OCI-LY7 (cell line): ENCODE data around the gene PRDM1. TPM values are rescaled to one million over a fixed set of nuclear protein-coding genes. Genes with fewer than 3 reads are reported as not detected.

ENCODE experiments used
- BruUV-seq: library from RNA; stranded (reverse); fragments of 400-500 nt; replicated peaks from 2 replicates; lab custom pipeline; 2021; lab: Mats Ljungman, UMichigan
- CTCF ChIA-PET: fragments of 300-600 bp; sonication (Branson Sonifier 250); formaldehyde crosslinking; loops from one replicate; lab custom pipeline; 2022; ENCODE audit warnings: antibody characterized with exemption; ENCODE audit not compliant: unreplicated experiment; lab: Charles Lee
- POLR2A ChIA-PET: fragments of 300-600 bp; sonication (Branson Sonifier 250); formaldehyde crosslinking; loops from one replicate; lab custom pipeline; 2022; ENCODE audit warnings: antibody characterized with exemption; lab: Charles Lee
- DNase-seq: peaks from one replicate; pipeline ENCODE4 v3.0.0-alpha.2; 2015; ENCODE audit warnings: low spot score
- H2AFZ ChIP-seq: fragments of 200-600 bp; sonication (generic), shearing (Covaris generic); 2 replicates; pipeline ENCODE4 v1.6.1; 2014; ENCODE audit warnings: mild to moderate bottlenecking, antibody characterized with exemption, low read length, moderate library complexity
- H3K27ac ChIP-seq: fragments of 200-600 bp; sonication (generic); 2 replicates; pipeline ENCODE4 v1.5.1; 2014; ENCODE audit warnings: mixed run types, low read depth, mild to moderate bottlenecking, moderate library complexity, low read length, inconsistent platforms; ENCODE audit not compliant: poor library complexity, severe bottlenecking
- H3K36me3 ChIP-seq: fragments of 200-600 bp; sonication (generic); 2 replicates; pipeline ENCODE4 v1.6.1; 2014; ENCODE audit warnings: mild to moderate bottlenecking, antibody characterized with exemption, low read length, moderate library complexity, mixed read lengths; ENCODE audit not compliant: insufficient read depth
- H3K4me1 ChIP-seq: fragments of 200-600 bp; sonication (generic); 2 replicates; pipeline ENCODE4 v1.5.1; 2014; ENCODE audit warnings: mild to moderate bottlenecking, low read length; ENCODE audit not compliant: insufficient read depth, poor library complexity, severe bottlenecking
- H3K4me2 ChIP-seq: fragments of 200-600 bp; sonication (generic); 2 replicates; pipeline ENCODE4 v1.6.1; 2014; ENCODE audit warnings: mild to moderate bottlenecking, low read length
- H3K4me3 ChIP-seq: fragments of 200-600 bp; sonication (generic); 2 replicates; pipeline ENCODE4 v1.5.1; 2014; ENCODE audit warnings: mild to moderate bottlenecking, low read depth, low read length; ENCODE audit not compliant: poor library complexity, severe bottlenecking
- H3K79me2 ChIP-seq: fragments of 200-600 bp; sonication (generic); 2 replicates; pipeline ENCODE4 v1.6.1; 2016; ENCODE audit warnings: low read depth, mild to moderate bottlenecking, low read length, moderate library complexity, mixed read lengths; ENCODE audit not compliant: insufficient read depth
- H3K9me2 ChIP-seq: fragments of 200-600 bp; sonication (generic); 2 replicates; pipeline ENCODE4 v1.6.1; 2016; ENCODE audit warnings: mild to moderate bottlenecking, low read length, mixed read lengths; ENCODE audit not compliant: insufficient read depth
- H3K9me3 ChIP-seq: fragments of 200-600 bp; sonication (generic); 2 replicates; pipeline ENCODE4 v1.6.1; 2014; ENCODE audit warnings: mild to moderate bottlenecking, mixed run types, low read length, mixed read lengths
- H4K20me1 ChIP-seq: fragments of 200-600 bp; sonication (generic); 2 replicates; pipeline ENCODE4 v1.6.1; 2014; ENCODE audit warnings: mild to moderate bottlenecking, antibody characterized with exemption, low read length, moderate library complexity, mixed read lengths; ENCODE audit not compliant: insufficient read depth
- EZH2phosphoT487 ChIP-seq: fragments of 200-600 bp; sonication (generic); IDR thresholded peaks from 2 replicates; pipeline ENCODE4 v1.6.1; 2018; ENCODE audit warnings: low read depth, borderline replicate concordance, mild to moderate bottlenecking, mixed run types, antibody characterized with exemption, low read length, moderate library complexity, mixed read lengths
- intact Hi-C: fragments of 100-400 bp; cut with micrococcal nuclease; formaldehyde crosslinking; loops from one replicate; pipeline ENCODE4 v1.10.0; 2022; ENCODE audit not compliant: unreplicated experiment
- total RNA-seq, 2 experiments: library from RNA; depleted of rRNA in 1 of 2; stranded (reverse); fragments of >200 nt in 1 of 2; shearing (Covaris generic) in 1 of 2; gene quantifications; 2 replicates each; pipeline ENCODE4 v1.2.3, GENCODE V29; 2014 to 2022
- TF ChIP-seq, protein P1 (sequence below): fragments of 200-600 bp; sonication (generic); conservative IDR thresholded peaks from 2 replicates; pipeline ENCODE4 v1.5.1; 2014; ENCODE audit warnings: mild to moderate bottlenecking, antibody characterized with exemption, low read length, moderate library complexity, mixed read lengths

Gene PRDM1
- total RNA-seq, 2 experiments from 2014 or later: 1.5 to 3.3 TPM

DNA sequence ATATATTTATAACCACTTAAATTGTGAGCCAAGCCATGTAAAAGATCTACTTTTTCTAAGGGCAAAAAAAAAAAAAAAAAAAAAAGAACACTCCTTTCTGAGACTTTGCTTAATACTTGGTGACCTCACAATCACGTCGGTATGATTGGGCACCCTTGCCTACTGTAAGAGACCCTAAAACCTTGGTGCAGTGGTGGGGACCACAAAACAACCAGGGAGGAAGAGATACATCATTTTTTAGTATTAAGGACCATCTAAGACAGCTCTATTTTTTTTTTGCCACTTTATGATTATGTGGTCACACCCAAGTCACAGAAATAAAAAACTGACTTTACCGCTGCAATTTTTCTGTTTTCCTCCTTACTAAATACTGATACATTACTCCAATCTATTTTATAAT, 22.9 kb downstream of the PRDM1 start:
- Histone ChIP-seq H3K27ac (no peak overlapping the region), H3K9me3 (no peaks in the 10 kb centered on the region), H4K20me1 (no peaks in the 10 kb centered on the region), H3K4me1 (no peaks in the 10 kb centered on the region), H2AFZ (no peak overlapping the region), H3K36me3 (no peaks in the 10 kb centered on the region), H3K9me2 (no peaks in the 10 kb centered on the region), H3K4me2 (no peak overlapping the region), H3K79me2 (no peaks in the 10 kb centered on the region), H3K4me3 (no peak overlapping the region)
- POLR2A ChIA-PET: interaction anchor here (0.7 kb wide), 1 partner anchor 11 kb away, joined by 4 read pairs; no protein-coding TSS in a partner anchor
- DNase-seq: no peak
- intact Hi-C loops: no loop called here
- CTCF ChIA-PET: no interaction called here
- no peak for TF ChIP-seq EZH2phosphoT487
- TF ChIP-seq, protein P1, sequence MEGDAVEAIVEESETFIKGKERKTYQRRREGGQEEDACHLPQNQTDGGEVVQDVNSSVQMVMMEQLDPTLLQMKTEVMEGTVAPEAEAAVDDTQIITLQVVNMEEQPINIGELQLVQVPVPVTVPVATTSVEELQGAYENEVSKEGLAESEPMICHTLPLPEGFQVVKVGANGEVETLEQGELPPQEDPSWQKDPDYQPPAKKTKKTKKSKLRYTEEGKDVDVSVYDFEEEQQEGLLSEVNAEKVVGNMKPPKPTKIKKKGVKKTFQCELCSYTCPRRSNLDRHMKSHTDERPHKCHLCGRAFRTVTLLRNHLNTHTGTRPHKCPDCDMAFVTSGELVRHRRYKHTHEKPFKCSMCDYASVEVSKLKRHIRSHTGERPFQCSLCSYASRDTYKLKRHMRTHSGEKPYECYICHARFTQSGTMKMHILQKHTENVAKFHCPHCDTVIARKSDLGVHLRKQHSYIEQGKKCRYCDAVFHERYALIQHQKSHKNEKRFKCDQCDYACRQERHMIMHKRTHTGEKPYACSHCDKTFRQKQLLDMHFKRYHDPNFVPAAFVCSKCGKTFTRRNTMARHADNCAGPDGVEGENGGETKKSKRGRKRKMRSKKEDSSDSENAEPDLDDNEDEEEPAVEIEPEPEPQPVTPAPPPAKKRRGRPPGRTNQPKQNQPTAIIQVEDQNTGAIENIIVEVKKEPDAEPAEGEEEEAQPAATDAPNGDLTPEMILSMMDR: no peak
- no TSS peak for BruUV-seq

DNA sequence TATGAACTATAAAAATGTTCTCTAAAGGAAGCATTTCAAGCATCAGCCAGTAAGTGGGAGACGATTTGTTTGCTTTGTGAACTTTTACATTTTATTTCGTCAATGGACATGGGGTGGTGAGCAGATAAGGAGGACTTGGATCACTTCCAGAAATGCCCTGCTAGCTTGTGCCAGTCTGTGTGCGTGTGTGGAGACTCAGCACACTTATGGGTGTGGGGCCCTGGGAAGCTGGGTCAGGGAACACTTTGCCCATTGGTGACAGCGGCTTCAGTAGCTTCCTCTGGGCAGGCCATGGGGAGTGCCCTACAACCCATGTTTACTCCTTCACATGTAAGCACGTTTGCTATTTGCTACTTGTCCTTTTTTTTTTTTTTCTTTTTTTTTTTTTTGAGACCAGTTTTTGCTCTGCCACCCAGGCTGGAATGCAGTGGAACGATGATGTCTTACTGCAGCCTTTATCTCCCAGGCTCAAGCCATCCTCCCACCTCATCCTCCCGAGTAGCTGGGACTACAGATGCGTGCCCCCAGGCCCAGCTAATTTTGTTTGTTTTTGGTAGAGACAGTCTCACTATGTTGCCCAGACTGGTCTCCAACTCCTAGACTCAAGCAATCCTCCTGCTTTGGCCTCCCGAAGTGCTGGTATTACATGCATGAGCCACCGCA, 24.2 kb downstream of the PRDM1 start:
- POLR2A ChIA-PET: interaction anchor here (0.7 kb wide), 2 partner anchors 37 to 113 kb away, joined by 3 to 4 read pairs; no protein-coding TSS in a partner anchor

More for the DNA sequence above, 24.2 kb downstream of the PRDM1 start:
- intact Hi-C loops: no loop called here
- H3K4me2 ChIP-seq: no peak overlapping the region
- no peaks in the 10 kb centered on the region for H3K36me3 ChIP-seq
- no peak for DNase-seq
- no peaks in the 10 kb centered on the region for H3K79me2 ChIP-seq
- no peak overlapping the region for H3K4me3 ChIP-seq
- TF ChIP-seq, protein P1: no peak
- TF ChIP-seq EZH2phosphoT487: no peak
- no TSS peak for BruUV-seq
- no peaks in the 10 kb centered on the region for H3K9me3 ChIP-seq
- CTCF ChIA-PET: no interaction called here
- no peak overlapping the region for H2AFZ ChIP-seq
- H4K20me1 ChIP-seq: no peaks in the 10 kb centered on the region
- H3K4me1 ChIP-seq: no peaks in the 10 kb centered on the region
- H3K27ac ChIP-seq: no peak overlapping the region
- no peaks in the 10 kb centered on the region for H3K9me2 ChIP-seq
